ENCODE results near the gene RTP2. TPM values are rescaled to one million over a fixed set of nuclear protein-coding genes. Genes with fewer than 3 reads are reported as not detected.
"Not testable (repeated sequence)": the region's sequence is repeated elsewhere in the genome, so short reads cannot be mapped to it uniquely, and the experiment has no call there.

The RTP2 gene
- total and polyA plus RNA-seq, 2 experiments from 2014 or later: not detected

DNA sequence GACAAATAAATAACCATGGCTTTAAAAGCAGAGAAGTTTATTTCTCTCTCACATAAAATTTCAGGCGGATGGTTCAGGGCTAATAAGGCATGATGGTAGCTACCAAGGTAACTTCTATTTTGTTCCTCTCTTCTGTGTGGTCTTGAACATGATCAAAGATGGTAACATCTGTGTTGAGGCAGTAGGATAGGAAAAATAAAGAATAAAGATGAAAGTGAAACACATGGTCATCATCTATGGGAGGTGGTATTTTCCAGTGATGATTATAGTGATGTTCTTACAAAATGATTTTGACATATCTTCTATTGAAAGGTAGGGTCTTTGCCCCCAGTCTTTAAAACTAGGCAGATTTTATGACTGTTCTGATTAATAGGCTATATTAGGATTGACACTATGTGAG lies 17.9 kb downstream of the RTP2 start:
- DNase-seq (ENCODE audit: low spot score) (no peak), ATAC-seq (no peak)
- H3K79me2 ChIP-seq (replicated peaks; ENCODE audit: insufficient read depth): no peaks in the 10 kb centered on the region
- Mint-ChIP-seq H3K27me3 (ENCODE audit: insufficient read depth, low read depth, poor library complexity) (peaks cover 5% of the 10 kb centered on the region), H3K4me3 (no peak overlapping the region), H3K27ac (no peak overlapping the region), H3K9me3 (peaks cover 26% of the 10 kb centered on the region), H3K36me3 (ENCODE audit: low read depth) (peaks cover 23% of the 10 kb centered on the region), H3K4me1 (peaks cover 4% of the 10 kb centered on the region; the same call in 2 of the 3 replicates)
- H3K9me2 ChIP-seq (ENCODE audit: insufficient read depth): no peaks in the 10 kb centered on the region; the same call in 1 of the 2 replicates
- peaks cover 6% of the 10 kb centered on the region; the same call in 1 of the 2 replicates for H3K4me1 ChIP-seq (ENCODE audit: insufficient read depth)
- H4K20me1 ChIP-seq (replicated peaks; ENCODE audit: insufficient read depth): no peaks in the 10 kb centered on the region
- no peak overlapping the region for H3K4me3 ChIP-seq
- no peaks in the 10 kb centered on the region for H3K27me3 ChIP-seq (ENCODE audit: insufficient read depth)
- no peak overlapping the region for H3K27ac ChIP-seq (ENCODE audit: low read depth)
- H2AFZ ChIP-seq: no peak overlapping the region
- no peaks in the 10 kb centered on the region for H3F3A ChIP-seq (replicated peaks; ENCODE audit: low read depth)
- peaks cover 16% of the 10 kb centered on the region for H3K36me3 ChIP-seq (ENCODE audit: insufficient read depth)
- H3K4me2 ChIP-seq: no peak overlapping the region
- TF ChIP-seq POLR2AphosphoS5 (IDR thresholded peaks at IDR 0.05; ENCODE audit: low read depth): no peak
- TF ChIP-seq ZNF114 (CRISPR knock-in tag; IDR thresholded peaks at IDR 0.05): no peak
- TF ChIP-seq, protein P1, sequence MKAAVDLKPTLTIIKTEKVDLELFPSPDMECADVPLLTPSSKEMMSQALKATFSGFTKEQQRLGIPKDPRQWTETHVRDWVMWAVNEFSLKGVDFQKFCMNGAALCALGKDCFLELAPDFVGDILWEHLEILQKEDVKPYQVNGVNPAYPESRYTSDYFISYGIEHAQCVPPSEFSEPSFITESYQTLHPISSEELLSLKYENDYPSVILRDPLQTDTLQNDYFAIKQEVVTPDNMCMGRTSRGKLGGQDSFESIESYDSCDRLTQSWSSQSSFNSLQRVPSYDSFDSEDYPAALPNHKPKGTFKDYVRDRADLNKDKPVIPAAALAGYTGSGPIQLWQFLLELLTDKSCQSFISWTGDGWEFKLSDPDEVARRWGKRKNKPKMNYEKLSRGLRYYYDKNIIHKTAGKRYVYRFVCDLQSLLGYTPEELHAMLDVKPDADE (IDR thresholded peaks at IDR 0.05): no peak
- no peak for TF ChIP-seq EZH2phosphoT487 (IDR thresholded peaks at IDR 0.05; ENCODE audit: unreplicated experiment)
- TF ChIP-seq NANOG (IDR thresholded peaks at IDR 0.05; ENCODE audit: borderline replicate concordance): no peak
- TF ChIP-seq, protein P2, sequence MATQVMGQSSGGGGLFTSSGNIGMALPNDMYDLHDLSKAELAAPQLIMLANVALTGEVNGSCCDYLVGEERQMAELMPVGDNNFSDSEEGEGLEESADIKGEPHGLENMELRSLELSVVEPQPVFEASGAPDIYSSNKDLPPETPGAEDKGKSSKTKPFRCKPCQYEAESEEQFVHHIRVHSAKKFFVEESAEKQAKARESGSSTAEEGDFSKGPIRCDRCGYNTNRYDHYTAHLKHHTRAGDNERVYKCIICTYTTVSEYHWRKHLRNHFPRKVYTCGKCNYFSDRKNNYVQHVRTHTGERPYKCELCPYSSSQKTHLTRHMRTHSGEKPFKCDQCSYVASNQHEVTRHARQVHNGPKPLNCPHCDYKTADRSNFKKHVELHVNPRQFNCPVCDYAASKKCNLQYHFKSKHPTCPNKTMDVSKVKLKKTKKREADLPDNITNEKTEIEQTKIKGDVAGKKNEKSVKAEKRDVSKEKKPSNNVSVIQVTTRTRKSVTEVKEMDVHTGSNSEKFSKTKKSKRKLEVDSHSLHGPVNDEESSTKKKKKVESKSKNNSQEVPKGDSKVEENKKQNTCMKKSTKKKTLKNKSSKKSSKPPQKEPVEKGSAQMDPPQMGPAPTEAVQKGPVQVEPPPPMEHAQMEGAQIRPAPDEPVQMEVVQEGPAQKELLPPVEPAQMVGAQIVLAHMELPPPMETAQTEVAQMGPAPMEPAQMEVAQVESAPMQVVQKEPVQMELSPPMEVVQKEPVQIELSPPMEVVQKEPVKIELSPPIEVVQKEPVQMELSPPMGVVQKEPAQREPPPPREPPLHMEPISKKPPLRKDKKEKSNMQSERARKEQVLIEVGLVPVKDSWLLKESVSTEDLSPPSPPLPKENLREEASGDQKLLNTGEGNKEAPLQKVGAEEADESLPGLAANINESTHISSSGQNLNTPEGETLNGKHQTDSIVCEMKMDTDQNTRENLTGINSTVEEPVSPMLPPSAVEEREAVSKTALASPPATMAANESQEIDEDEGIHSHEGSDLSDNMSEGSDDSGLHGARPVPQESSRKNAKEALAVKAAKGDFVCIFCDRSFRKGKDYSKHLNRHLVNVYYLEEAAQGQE (IDR thresholded peaks at IDR 0.05; ENCODE audit: unreplicated experiment): no peak
- TF ChIP-seq STAT1 (IDR thresholded peaks at IDR 0.05; ENCODE audit: unreplicated experiment): no peak

DNA sequence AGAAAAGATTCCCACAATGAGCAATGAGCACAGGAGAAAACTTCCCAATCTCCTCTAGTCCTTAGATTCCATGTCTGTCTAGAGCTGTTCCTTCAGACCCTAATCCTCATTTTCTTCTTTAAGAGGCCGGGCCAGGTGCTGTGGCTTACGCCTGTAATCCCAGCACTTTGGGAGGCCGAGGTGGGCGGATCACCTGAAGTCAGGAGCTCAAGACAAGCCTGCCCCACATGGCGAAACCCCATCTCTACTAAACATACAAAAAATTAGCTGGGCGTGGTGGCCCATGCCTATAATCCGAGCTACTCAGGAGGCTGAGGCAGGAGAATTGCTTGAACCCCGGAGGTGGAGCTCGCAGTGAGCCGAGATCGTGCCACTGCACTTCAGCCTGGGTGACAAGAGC lies 20.6 kb downstream of the RTP2 start:
- H3K4me3 ChIP-seq; H4K20me1 ChIP-seq (replicated peaks; ENCODE audit: insufficient read depth); H3F3A ChIP-seq (replicated peaks; ENCODE audit: low read depth); H3K4me3 Mint-ChIP-seq; H2AFZ ChIP-seq; H3K9me2 ChIP-seq (ENCODE audit: insufficient read depth); H3K27me3 Mint-ChIP-seq (ENCODE audit: insufficient read depth, low read depth, poor library complexity); H3K79me2 ChIP-seq (replicated peaks; ENCODE audit: insufficient read depth); H3K27me3 ChIP-seq (ENCODE audit: insufficient read depth); H3K27ac Mint-ChIP-seq; H3K4me2 ChIP-seq; ATAC-seq; DNase-seq (ENCODE audit: low spot score); H3K27ac ChIP-seq (ENCODE audit: low read depth): not testable (repeated sequence)
- Mint-ChIP-seq H3K4me1 (peaks cover 13% of the 10 kb centered on the region), H3K9me3 (peaks cover 18% of the 10 kb centered on the region), H3K36me3 (ENCODE audit: low read depth) (peaks cover 16% of the 10 kb centered on the region)
- H3K4me1 ChIP-seq (ENCODE audit: insufficient read depth): peaks cover 12% of the 10 kb centered on the region; the same call in 1 of the 2 replicates
- H3K36me3 ChIP-seq (ENCODE audit: insufficient read depth): peaks cover 16% of the 10 kb centered on the region

Measured in GM23338 (cell line).